HL-60 (cell line): ENCODE results near the gene CCDC127.

ENCODE experiments used
- CTCF ChIP-seq: IDR thresholded peaks from one replicate; pipeline ENCODE4 v1.5.1; 2011; ENCODE audit warnings: low read length, control low read depth, inconsistent platforms; ENCODE audit not compliant: insufficient read depth
- SPI1 ChIP-seq: IDR thresholded peaks from 2 replicates; pipeline ENCODE4 v1.6.1; 2012; ENCODE audit warnings: low read depth, mild to moderate bottlenecking, borderline replicate concordance

- TF ChIP-seq CTCF, result no peak
- no peak for TF ChIP-seq SPI1
Measured at GRCh38 chr5:219991-220390, 2.0 kb upstream of the CCDC127 start.
